Hepatocyte (in vitro differentiated cells): ENCODE results near the gene STX12. TPM values are rescaled to one million over a fixed set of nuclear protein-coding genes. Genes with fewer than 3 reads are reported as not detected.

Source experiments
- DNase-seq: peaks from one replicate; pipeline ENCODE4 v3.0.0-alpha.2; 2016; ENCODE audit warnings: low spot score
- H2AFZ ChIP-seq: fragments of 200-600 bp; sonication (generic); 2 replicates; pipeline ENCODE4 v1.6.0; 2016; ENCODE audit warnings: antibody characterized with exemption, mild to moderate bottlenecking
- H3K27ac ChIP-seq: fragments of 200-600 bp; sonication (generic); 2 replicates; pipeline ENCODE4 v1.5.1; 2016; ENCODE audit warnings: mild to moderate bottlenecking
- H3K27me3 ChIP-seq: fragments of 200-600 bp; sonication (generic); 2 replicates; pipeline ENCODE4 v1.6.1; 2016
- H3K36me3 ChIP-seq: fragments of 200-600 bp; sonication (generic); replicated peaks from 2 replicates; pipeline ENCODE4 v1.5.1; 2016; ENCODE audit warnings: low read depth; ENCODE audit not compliant: insufficient read depth
- H3K4me1 ChIP-seq: fragments of 200-600 bp; sonication (generic); 2 replicates; pipeline ENCODE4 v1.5.1; 2016; ENCODE audit warnings: mild to moderate bottlenecking, moderate library complexity; ENCODE audit not compliant: insufficient read depth
- H3K4me2 ChIP-seq: fragments of 200-600 bp; sonication (generic); 2 replicates; pipeline ENCODE4 v1.6.0; 2016
- H3K4me3 ChIP-seq: fragments of 200-600 bp; sonication (generic); 2 replicates; pipeline ENCODE4 v1.5.1; 2016; ENCODE audit warnings: mild to moderate bottlenecking
- H3K79me2 ChIP-seq: fragments of 200-600 bp; sonication (generic); 2 replicates; pipeline ENCODE4 v1.6.0; 2017; ENCODE audit warnings: mild to moderate bottlenecking
- H3K9me2 ChIP-seq: fragments of 200-600 bp; sonication (generic); replicated peaks from 2 replicates; pipeline ENCODE4 v1.6.0; 2017; ENCODE audit warnings: mild to moderate bottlenecking; ENCODE audit not compliant: insufficient read depth
- H3K9me3 ChIP-seq: fragments of 200-600 bp; sonication (generic); 2 replicates; pipeline ENCODE4 v1.5.1; 2016; ENCODE audit warnings: low read depth, mild to moderate bottlenecking
- H4K20me1 ChIP-seq: fragments of 200-600 bp; sonication (generic); 2 replicates; pipeline ENCODE4 v1.6.0; 2016; ENCODE audit warnings: mild to moderate bottlenecking; ENCODE audit not compliant: insufficient read depth, poor library complexity, severe bottlenecking
- EZH2 ChIP-seq: fragments of 200-600 bp; sonication (generic); IDR thresholded peaks from 2 replicates; pipeline ENCODE4 v1.6.1; 2016; ENCODE audit warnings: antibody characterized with exemption, mild to moderate bottlenecking, borderline replicate concordance
- EZH2phosphoT487 ChIP-seq: fragments of 200-600 bp; sonication (generic); IDR thresholded peaks from one replicate; pipeline ENCODE4 v1.6.1; 2018; ENCODE audit warnings: antibody characterized with exemption, mild to moderate bottlenecking, low read depth, moderate library complexity; ENCODE audit not compliant: unreplicated experiment, severe bottlenecking
- WGBS: methylation state at CpG from one replicate; pipeline ENCODE4 v1.1.6; 2016; ENCODE audit warnings: low lambda C conversion rate; ENCODE audit errors: missing lambda C conversion rate; 5-methylcytosine and 5-hydroxymethylcytosine counted together
- polyA plus RNA-seq: library from polyadenylated mRNA; unstranded; fragments of >200 nt; fragmentation: Nextera tagmentation; extraction: Ambion mirVana; gene quantifications from 2 replicates; pipeline ENCODE4 v1.2.1, GENCODE V29; 2016
- total RNA-seq: library from RNA; depleted of rRNA; stranded (reverse); fragments of >200 nt; gene quantifications from 2 replicates; pipeline ENCODE4 v1.2.3, GENCODE V29; 2014
- TF ChIP-seq, protein P1 (sequence below): fragments of 200-600 bp; sonication (generic); IDR thresholded peaks from 2 replicates; pipeline ENCODE4 v1.5.1; 2016; ENCODE audit warnings: antibody characterized with exemption, mild to moderate bottlenecking; ENCODE audit not compliant: poor library complexity

STX12 gene
- total and polyA plus RNA-seq, 2 experiments from 2014 or later = 55.0 to 84.0 TPM

DNA sequence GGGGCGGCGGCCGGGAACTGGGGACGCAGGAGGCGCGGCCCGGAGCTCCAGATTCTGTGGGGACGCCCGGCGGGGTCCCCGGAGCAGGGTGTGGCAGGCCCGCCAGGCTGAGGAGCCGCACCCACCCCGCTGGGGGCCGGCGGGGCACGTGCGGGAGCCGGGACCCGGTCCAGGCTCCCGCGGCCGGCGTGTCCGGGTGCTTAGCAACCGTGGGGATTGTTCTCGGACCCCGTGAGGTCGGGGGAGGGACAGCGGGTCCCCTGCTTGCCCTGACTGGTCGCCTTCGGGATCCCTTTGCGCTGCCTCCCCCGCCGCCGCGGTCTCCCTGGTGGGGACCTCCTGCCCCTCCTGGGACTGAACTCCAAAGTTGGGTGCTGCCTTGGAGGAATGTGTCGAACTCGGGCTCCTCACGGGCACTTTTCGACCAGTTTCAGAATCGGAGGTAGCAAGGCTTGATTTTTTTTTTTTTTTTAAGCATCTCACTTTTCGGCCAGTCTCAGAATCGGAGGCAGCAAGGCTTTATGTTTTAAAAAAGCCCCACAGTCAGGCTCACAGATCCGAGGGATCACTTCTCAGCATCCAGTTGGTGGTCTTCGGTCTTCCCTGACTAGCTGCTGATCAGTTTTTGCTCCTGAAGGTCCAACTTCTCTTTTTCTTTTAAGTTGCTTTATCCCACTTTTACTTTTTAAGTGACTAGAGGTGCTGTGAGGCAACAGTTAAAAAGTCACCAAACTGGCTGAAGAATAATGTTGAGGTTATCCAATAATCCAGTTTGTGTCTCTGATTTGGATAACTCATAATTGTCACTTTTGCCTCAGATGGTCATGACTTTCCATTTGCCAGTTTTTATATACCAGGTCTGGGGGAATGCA, 46.6 kb upstream of the STX12 start:
- Histone ChIP-seq H4K20me1 (no peaks in the 10 kb centered on the region), H3K4me2 (peak overlapping the region; percentile 85), H3K79me2 (peaks cover 10% of the 10 kb centered on the region), H3K27me3 (no peaks in the 10 kb centered on the region), H3K9me2 (no peaks in the 10 kb centered on the region), H2AFZ (peak overlapping the region; percentile 77), H3K36me3 (no peaks in the 10 kb centered on the region), H3K4me3 (peak overlapping the region; percentile 94), H3K27ac (peak overlapping the region; percentile 84), H3K4me1 (peaks cover 7% of the 10 kb centered on the region), H3K9me3 (no peaks in the 10 kb centered on the region)
- DNase-seq = peak; percentile 66
- WGBS = 3% methylated on average over 32 of the region's 46 CpGs
- TF ChIP-seq EZH2phosphoT487 (no peak), EZH2 (no peak)
- TF ChIP-seq, protein P1, sequence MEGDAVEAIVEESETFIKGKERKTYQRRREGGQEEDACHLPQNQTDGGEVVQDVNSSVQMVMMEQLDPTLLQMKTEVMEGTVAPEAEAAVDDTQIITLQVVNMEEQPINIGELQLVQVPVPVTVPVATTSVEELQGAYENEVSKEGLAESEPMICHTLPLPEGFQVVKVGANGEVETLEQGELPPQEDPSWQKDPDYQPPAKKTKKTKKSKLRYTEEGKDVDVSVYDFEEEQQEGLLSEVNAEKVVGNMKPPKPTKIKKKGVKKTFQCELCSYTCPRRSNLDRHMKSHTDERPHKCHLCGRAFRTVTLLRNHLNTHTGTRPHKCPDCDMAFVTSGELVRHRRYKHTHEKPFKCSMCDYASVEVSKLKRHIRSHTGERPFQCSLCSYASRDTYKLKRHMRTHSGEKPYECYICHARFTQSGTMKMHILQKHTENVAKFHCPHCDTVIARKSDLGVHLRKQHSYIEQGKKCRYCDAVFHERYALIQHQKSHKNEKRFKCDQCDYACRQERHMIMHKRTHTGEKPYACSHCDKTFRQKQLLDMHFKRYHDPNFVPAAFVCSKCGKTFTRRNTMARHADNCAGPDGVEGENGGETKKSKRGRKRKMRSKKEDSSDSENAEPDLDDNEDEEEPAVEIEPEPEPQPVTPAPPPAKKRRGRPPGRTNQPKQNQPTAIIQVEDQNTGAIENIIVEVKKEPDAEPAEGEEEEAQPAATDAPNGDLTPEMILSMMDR = no peak

DNA sequence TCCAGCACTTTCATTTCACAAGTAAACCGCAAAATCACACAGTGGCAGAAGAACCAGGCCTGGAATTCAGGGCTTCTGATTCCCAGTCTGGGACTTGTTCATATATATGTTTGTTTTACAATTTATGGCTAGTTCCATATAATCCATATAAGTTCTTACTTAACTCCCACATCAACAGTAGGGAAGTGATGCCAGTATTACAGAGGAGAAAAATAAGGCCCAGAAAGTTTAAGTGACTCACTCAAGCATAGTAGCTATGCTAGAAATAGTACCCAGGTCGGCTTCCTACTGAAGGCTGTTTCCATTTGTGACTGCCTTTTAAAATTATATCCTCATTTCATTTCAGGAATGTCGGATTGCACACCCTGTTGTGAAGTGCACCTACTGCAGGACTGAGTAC, 45.9 kb upstream of the STX12 start:
- no peak for DNase-seq
- no peak overlapping the region for H3K27ac ChIP-seq
- peak overlapping the region; percentile 94 for H3K4me3 ChIP-seq

DNA sequence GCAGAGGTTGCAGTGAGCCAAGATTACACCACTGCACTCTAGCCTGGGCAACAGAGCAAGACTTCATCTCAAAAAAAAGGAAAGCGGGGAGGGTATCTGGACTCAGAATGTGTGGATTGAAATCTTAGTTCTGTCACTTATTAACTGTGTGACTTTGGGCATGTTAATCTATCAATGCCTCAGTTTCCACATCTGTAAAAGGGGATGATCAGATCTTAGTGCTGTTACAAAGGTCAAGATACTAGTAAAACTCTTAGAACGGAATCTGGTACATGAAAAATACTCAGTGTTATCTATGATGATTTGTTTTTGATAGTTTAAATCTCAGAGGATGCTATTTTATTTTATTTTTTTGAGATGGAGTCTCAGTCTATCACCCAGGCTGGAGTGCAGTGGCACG, 36.8 kb upstream of the STX12 start:
- H3K9me3 ChIP-seq = no peaks in the 10 kb centered on the region
- no peak overlapping the region for H3K4me2 ChIP-seq
- WGBS = 100% methylated on average over 3 of the region's 3 CpGs
- no peaks in the 10 kb centered on the region for H3K79me2 ChIP-seq
- H3K4me1 ChIP-seq = no peaks in the 10 kb centered on the region
- H3K27ac ChIP-seq = no peak overlapping the region
- no peak overlapping the region for H3K4me3 ChIP-seq
- H3K27me3 ChIP-seq = no peaks in the 10 kb centered on the region
- no peaks in the 10 kb centered on the region for H3K9me2 ChIP-seq
- DNase-seq = no peak
- TF ChIP-seq EZH2 = no peak
- TF ChIP-seq, protein P1 = no peak
- H4K20me1 ChIP-seq = no peaks in the 10 kb centered on the region
- no peaks in the 10 kb centered on the region for H3K36me3 ChIP-seq
- no peak overlapping the region for H2AFZ ChIP-seq

More for the DNA sequence above, 45.9 kb upstream of the STX12 start:
- H3K9me3 ChIP-seq = no peaks in the 10 kb centered on the region
- 94% methylated on average over 3 of the region's 3 CpGs for WGBS
- peak overlapping the region; percentile 85 for H3K4me2 ChIP-seq
- H3K27me3 ChIP-seq = no peaks in the 10 kb centered on the region
- H3K79me2 ChIP-seq = peaks cover 10% of the 10 kb centered on the region
- H3K4me1 ChIP-seq = peaks cover 7% of the 10 kb centered on the region
- no peak overlapping the region for H2AFZ ChIP-seq
- no peaks in the 10 kb centered on the region for H3K9me2 ChIP-seq
- no peak for TF ChIP-seq EZH2phosphoT487
- no peak for TF ChIP-seq EZH2
- TF ChIP-seq, protein P1 = no peak
- no peaks in the 10 kb centered on the region for H4K20me1 ChIP-seq
- no peaks in the 10 kb centered on the region for H3K36me3 ChIP-seq
